GM21576 (cell line): ENCODE measurements around the gene DENND1A.
"Not testable (repeated sequence)": the region's sequence is repeated elsewhere in the genome, so short reads cannot be mapped to it uniquely, and the experiment has no call there.

ENCODE experiments used
- ATAC-seq: cut with Tn5 transposase; IDR thresholded peaks from one replicate; pipeline ENCODE4 v1.9.1; 2021; ENCODE audit warnings: mild to moderate bottlenecking, moderate library complexity; ENCODE audit not compliant: unreplicated experiment

Gene DENND1A

DNA sequence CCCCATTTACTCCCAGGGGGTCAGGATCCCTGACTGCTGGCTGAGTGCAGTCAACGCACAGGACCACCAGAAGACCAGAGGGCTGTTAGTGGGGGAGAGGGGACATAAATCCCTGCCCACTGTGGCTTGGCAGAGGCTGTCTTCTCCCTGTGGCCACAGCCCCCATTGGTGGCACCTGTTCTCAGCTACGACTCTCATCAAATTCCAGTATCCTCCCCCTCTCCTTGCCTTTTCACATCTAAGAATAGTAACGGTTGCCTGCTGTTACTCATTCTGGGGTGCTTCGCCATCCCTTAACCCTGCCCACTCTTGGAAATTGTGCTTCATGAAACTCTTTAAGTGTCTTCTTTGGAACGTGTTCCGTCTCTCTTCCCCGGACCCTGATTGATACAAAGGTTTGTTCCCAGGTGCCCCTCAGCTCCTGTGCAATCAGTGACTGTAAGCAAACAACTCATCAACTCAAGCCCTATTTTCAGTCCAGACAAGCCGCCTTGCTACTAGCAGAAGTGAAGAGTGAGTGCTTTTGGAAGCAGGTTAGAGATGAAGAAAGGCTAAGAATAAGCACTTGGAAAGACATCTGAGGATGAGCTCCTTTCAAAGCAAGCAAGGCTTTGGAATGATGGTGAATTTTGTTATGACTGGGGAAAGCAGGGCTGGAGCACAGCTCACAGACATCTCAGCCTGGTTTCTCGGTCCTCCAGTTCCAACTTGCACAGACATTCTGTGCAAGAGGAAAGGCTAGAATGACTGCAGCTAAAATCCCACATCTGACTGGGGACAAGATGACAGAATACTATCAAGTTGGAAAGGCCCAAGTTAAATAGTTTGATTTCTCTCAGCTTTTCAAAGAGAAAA is 22.9 kb upstream of the DENND1A start:
- ATAC-seq, result no peak

DNA sequence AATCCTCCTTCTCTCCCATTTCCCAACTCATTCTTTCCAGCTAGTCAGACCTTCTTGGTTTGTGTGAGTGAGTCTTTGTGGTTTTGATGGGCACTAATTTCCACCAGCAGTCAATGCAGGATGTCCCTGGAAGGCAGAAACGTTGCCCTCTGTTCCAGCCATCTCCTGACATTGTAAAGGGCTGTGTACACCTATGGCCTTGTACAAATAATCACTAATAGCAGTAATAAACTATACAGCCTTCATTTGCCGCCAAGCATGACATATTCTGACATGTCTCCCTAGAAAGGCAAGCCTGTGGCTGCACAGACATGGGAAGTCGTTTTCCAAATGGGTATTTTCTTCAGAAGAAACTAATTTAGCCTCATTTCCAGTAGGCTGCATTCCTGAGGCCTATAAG is 18.4 kb upstream of the DENND1A start:
- no peak for ATAC-seq

DNA sequence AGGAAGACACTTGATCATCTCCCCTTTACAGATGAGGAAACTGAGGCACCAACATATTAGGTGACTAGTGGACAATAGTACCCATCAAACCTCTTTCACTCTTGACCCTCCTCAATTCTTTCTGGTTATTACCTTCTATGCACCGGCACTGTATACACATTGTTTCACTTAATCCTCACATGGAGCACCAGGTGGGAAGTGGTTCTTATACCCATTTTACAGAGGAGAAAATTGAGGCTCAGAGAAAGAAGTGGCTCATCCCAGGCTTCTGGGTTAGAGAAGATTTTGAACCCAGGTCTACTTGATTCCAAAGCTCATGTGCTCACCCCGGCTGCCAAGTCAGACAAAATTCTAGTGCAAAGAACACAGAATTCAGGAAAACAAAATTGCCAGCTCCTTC is 17.4 kb upstream of the DENND1A start:
- ATAC-seq, result no peak

DNA sequence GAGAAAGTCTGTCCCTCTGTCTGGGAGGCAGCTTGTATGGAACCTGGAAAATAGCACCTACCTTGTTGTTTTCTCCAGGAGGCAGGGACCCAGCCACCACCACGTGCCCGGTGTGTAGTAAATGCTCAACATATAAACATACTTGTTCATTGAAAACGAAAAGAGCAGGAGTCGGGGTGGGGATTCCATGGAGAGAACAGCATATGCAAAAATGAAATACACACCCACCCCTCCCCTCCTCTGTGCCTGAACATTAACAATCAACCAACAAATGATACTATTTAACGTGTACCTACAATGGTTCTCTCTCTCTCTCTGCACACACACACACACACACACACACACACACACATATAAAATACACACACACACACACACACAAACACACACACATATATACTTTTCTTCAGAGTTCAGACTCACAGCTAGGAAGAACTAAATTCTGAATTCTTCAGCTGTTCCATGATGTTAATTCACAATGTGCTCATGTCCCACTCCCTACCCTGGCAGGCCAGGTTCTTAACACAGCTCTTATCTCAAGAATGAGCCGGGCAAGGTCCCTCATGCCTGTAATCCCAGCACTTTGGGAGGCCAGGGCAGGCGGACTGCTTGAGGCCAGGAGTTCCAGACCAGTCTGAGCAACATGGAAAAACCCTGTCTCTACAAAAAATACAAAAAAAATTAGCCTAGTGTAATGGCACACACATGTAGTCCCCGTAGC is 16.3 kb upstream of the DENND1A start:
- no peak for ATAC-seq

DNA sequence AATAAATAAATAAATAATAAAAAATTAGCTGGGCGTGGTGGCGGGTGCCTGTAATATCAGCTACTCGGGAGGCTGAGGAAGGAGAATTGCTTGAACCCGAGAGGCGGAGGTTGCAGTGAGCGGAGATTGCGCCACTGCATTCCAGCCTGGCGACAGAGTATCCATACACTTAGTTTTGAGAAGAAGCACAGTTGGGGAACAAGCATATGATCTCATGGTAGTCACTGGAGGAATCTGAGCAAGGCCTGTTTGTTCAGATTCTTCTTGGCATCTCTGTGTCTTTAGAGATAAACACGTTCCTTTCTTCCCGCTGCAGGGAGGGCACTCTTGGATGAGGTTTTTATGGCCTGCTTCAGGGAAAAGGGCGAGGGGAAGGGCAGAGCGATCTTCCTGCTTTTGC is 15.6 kb upstream of the DENND1A start:
- no peak for ATAC-seq

DNA sequence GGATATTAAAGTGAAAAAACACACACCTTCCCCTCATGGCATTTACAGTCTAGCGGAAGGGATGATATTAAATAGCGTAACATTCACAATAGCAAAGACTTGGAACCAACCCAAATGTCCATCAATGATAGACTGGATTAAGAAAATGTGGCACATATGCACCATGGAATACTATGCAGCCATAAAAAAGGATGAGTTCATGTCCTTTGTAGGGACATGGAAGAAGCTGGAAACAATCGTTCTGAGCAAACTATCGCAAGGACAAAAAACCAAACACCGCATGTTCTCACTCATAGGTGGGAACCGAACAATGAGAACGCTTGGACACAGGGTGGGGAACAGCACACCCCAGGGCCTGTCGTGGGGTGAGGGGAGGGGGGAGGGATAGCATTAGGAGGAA is 14.5 kb upstream of the DENND1A start:
- not testable (repeated sequence) for ATAC-seq

DNA sequence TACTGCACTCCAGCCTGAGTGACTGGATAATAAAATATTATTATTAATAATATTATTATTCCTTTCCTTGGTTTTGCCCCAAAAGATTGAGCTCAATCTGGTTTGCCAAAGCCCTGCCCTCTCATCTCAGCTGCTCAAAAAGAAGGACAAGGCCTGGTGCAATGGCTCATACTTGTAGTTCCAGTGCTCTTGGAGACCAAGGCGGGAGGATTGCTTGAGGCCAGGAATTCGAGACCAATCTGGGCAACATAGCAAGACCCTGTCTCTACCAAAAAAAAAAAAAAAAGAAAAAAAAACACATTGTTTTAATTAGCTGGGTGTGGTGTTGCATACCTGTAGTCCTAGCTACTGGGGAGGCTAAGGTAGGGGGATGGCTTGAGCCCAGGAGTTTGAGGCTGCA is 13.7 kb upstream of the DENND1A start:
- ATAC-seq, result no peak

DNA sequence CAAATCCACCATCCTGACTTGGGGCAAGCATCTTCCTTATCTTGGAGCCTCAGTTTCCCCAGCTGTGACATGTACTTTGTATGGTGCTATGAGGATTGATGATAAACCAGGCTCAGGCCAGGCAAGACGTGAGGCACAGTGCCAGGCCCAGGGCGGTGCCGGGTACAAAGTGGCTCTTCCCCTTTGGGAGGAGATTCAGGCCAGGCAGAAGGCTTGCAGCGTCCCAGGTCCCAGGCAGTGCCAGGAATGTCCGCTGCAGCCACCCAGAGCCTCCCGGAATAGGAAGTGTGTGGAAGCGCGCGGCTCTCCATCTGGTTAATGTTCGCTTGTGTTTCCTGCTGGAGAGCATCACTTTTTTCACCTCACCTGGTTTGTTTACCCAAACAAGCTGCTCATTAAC is 12.6 kb upstream of the DENND1A start:
- ATAC-seq, result no peak

DNA sequence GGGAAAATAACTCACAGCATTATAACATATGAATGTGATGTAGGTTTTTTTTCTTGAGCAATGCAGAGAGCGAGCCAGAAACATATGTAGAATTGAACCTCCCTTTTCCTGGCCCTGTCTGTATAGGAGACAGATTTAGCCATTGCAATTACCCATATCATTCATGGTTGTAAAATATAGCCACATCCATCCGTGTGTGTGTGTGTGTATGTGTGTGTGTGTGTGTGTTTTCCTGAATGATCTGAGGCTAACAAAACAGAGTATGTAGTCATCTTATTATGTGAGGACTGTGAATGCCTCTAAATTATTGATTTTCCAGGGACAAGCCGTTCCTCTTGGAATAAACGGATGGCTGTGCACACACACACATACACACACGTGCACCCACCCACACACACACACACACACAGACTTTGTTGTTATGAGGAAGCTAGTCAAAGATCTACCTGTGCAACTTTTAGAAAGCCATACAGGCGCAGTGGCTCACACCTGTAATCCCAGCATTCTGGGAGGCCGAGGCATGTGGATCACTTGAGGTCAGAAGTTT is 11.7 kb upstream of the DENND1A start:
- no peak for ATAC-seq

DNA sequence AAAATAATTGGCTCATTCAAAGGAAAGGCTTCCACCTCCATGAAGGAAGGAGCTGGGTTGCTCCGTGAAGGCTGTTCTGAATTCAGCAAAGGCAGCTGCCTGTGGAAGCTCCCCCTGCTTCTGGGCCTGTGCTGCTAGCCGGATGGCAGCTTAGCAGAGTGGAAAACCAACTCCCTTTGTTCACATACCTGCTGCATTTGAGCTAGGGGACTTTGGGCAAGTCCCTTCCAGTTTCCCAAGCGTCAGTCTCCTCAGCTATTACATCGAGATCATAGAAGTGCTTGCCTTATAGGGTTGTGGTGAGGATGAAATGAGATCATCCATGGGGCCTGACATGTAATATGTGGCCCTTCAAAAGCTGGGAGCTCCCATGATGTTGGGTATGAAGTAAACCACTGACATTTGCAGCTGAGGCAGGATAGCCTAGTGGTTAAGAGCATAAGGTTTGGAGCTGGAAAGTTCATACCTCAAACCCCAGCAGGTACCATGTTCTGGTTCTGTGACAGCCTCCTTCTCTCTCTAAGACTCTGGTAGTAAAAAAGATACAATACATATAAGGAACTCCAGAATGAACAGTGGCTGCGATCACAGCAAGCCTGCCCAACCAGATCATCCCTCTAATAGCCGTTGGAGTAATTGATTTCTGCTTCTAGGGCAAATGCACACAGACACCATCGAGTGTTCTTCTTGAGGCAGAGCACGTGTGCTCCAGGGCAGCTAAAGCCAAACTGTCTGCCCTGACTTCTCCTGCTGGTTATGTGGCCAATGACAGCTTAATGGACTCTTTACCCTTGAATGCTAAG is 11.0 kb upstream of the DENND1A start:
- ATAC-seq, result no peak

DNA sequence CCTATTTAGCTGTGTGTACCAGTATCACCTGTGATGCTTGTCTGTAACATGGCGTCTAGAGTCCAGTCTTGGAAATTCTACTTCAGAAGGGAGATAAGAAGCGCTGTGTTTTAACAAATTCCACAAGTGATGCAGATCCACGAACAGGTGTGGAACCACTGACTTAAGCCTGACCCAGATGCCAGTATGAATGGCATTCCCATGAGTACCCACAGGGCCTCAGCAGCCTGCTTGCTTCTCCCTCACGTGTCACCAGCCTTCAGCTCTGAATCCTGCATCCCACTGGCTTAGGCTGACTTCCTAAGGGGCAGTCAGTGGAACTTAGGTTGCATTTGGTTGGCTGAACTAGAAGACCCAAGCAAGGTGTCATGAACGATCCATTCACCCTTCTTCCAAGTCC is 8.5 kb upstream of the DENND1A start:
- ATAC-seq, result no peak

DNA sequence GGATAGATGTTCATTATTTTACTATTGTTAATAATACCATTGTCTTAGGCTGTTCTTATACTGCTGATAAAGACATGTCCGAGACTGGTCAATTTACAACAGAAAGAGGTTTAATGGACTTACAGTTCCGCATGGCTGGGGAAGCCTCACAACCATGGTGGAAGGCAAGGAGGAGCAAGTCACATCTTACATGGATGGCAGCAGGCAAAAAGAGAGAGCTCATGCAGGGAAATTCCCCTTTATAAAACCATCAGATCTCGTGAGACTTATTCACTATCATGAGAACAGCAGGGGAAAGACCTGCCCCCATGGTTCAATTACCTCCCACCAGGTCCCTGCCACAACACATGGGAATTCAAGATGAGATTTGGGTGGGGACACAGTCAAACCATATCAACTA is 6.6 kb upstream of the DENND1A start:
- not testable (repeated sequence) for ATAC-seq

DNA sequence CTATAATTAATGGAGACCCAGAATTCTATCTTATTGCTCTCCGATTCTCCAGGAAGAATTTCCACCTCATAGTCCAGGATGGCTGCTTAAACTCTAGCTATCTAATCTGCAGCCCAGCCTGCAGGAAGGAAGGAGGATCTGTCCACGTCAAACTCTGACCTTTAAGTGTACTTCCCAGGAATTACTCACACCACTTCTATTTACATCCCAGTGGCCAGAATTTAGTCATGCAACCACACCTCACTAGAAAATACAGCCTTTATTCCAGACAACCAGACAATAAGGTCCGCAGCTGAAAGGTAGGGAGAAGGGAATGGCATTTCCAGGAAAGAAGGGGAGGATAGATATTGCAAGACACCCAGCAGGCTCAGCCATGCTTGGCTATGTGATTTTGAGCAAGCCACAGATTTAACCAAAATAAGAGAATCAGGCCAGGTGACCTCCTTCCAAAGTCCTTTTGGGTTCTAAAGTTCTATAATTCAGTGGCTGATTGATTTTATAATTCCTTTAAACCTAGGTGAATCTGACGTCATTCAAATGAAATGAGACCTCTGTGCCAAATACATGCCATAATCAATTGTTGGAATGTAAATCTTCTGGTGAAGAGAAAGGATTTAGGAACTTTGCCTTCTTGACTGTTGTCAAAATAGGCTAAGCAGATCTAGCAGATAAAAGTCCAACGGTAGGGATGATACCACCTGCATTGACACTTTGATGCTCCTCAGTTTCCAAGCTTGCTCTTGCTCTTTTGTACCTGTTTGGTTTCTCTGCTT is 3.7 kb upstream of the DENND1A start:
- ATAC-seq, result no peak

DNA sequence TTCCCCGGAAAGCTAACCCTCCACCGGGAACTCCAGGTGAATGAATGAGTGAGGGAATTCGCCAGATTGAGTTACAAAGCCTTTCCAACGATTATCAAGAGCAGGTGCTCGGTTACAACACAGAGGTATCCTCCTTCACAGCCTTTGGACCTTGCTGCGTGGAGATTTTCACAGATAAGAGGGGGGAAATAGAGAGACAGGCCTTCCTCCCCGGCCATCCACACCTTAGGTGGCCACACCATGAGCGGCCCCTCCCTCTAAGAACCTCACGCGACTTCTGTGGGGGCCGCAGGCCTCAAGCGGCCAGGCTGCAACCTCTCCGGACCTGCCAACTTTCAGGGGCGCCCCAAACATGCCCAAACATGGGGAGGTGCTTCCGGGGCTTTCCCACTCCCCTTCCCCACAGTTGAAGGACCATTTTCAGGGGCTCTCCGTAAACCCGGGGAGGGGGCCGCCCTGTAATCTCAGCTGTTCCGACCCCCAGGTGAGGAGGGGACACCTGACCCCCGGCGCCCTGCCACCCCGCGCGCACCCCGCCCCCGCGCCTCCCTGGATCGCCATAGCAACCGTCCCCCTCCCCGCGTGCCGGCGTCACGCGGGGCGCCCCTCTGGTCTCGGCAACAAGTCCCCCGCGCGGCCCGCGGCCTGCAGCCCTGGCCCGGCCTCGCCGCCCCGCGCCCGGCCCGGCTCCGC is 603 bp downstream of the DENND1A start:
- peak; percentile 30 for ATAC-seq

DNA sequence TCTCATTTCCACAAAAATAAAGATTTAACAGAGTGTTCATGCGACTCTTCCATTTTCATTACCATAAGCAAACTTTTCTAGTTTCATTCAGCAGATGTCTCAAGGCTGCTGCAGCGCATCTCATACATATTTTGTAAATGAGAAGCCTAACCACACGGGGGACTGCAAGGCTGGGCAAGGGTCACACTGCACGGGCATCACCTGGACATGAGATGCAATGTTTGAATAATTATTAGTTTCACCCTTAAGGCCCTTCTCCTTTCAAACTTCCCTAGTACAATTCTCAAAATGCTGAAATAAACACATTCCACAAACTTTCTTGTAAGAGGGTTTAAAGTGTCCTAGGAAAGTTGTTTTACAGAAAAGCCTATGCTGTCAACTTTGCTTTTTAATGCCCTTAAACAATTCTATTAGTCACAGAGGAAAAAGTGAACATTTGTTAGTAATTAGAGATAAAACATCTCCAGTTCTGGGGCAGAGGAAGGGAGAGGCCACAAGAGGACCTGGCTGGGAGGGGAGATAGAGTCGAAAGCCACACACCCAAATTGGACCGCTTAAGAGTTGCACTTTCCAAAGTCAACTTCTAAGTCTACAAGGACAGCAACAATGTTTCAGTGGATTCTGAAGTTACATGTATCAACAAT is 1.3 kb downstream of the DENND1A start:
- peak; percentile 28 for ATAC-seq

DNA sequence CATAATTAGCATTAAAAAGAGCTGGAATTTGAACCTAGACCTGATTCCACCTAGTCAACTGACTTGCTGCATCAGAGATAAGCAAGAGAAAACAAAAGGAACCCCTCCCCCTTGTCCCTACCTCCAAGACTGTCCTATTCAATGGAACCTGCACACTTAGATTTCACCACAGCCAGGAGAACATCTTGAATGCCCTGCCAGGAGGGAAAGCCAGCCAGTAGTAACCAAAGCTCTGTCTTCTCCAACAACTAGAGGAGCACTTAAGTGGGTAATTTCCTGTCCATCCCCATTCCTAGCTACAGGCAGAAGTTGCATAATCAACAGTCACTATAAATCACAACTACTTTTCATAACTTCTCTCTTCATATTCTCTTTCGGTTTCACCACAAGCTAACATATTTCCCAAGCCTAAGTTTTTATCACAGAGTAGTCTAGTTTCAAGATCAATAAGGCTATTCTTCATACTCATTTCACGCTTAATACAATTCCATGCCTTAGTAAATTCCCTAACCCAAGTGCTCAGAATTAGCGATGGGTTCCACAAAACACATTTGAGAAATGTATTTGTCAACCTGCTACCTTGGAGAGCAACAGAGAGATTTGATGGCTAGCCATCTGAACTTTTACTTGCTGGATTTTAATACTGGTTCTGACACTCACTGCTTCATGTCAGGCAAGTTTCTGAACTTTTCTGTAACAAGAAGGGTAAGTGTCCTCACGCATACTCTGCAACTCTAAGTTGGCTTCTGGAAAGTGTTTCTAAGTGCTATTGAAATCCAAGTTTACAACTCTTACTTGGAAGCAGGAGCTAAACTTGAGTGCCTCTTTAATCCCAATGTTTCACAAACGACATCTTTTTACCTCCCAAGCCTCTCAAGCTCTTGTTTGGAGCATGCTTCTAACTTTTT is 2.0 kb downstream of the DENND1A start:
- ATAC-seq, result no peak

DNA sequence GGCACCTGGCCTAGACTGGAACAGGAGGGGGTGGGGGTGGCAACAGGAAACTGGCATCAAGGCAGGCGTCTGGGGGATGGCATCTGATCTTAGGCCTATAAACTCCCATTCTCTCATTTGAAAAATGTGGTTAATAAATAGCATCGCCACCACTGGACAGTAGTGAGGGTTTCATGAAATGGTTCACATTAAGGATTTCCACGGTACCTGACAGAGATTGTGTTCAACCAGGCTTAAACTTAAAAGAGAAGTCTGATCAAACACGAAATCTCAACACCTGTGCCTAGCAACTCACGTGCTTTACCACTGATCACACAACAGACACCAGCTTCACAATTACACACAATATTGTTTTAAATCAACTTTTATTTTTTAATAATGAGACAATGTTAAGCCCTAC is 3.0 kb downstream of the DENND1A start:
- no peak for ATAC-seq

DNA sequence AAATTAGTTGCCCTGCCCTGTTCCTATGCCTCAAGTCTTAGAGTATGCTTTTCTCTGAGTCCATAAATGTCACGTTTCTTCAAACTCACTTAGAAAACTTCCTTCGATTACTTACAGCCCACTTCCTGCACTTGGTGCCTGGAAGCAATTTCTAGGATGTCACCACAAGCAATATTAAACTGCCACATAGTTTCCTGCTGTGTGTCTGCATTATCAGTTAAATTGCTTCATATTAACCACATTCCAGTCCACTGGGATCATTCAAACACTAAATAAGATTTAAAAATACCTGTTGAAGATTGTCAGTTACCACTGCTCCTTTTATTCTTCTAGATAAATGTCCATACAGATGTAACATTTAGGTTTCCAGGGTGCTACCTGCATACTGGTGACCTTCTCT is 4.1 kb downstream of the DENND1A start:
- ATAC-seq, result no peak
